ENCODE data around the gene TCF7L2.

TCF7L2 gene

GRCh38 chr10:113023017-113023416, 73.0 kb downstream of the TCF7L2 start:
- Mint-ChIP-seq H3K4me3 (no peak overlapping the region), H3K36me3 (ENCODE audit: low read depth) (no peaks in the 10 kb centered on the region)
- no peak for TF ChIP-seq CTCF (IDR thresholded peaks at IDR 0.05; ENCODE audit: unreplicated experiment in 3 of 3)

GRCh38 chr10:113024930-113025329, 74.9 kb downstream of the TCF7L2 start:
- Mint-ChIP-seq H3K27me3 (ENCODE audit: low read depth) (no peaks in the 10 kb centered on the region), H3K9me3 (no peaks in the 10 kb centered on the region), H3K36me3 (ENCODE audit: low read depth) (peaks cover 1% of the 10 kb centered on the region), H3K4me1 (peaks cover 65% of the 10 kb centered on the region), H3K4me3 (no peak overlapping the region), H3K27ac (no peak overlapping the region)
- no peak for TF ChIP-seq CTCF (IDR thresholded peaks at IDR 0.05; ENCODE audit: unreplicated experiment in 3 of 3)

More at GRCh38 chr10:113023017-113023416, 73.0 kb downstream of the TCF7L2 start:
- H3K4me1 Mint-ChIP-seq, result peaks cover 64% of the 10 kb centered on the region
- no peaks in the 10 kb centered on the region for H3K27me3 Mint-ChIP-seq (ENCODE audit: low read depth)
- H3K9me3 Mint-ChIP-seq, result no peaks in the 10 kb centered on the region
- H3K27ac Mint-ChIP-seq, result no peak overlapping the region

- Mint-ChIP-seq H3K9me3 (no peaks in the 10 kb centered on the region), H3K4me3 (no peak overlapping the region), H3K36me3 (ENCODE audit: low read depth) (peaks cover 7% of the 10 kb centered on the region), H3K27me3 (ENCODE audit: low read depth) (no peaks in the 10 kb centered on the region), H3K4me1 (peaks cover 65% of the 10 kb centered on the region), H3K27ac (no peak overlapping the region)
- no peak for TF ChIP-seq CTCF (IDR thresholded peaks at IDR 0.05; ENCODE audit: unreplicated experiment in 3 of 3)
Measured at GRCh38 chr10:113025487-113025886, 75.4 kb downstream of the TCF7L2 start.

- Mint-ChIP-seq H3K4me1 (peaks cover 58% of the 10 kb centered on the region), H3K27ac (peak overlapping the region; percentile 65 to 74 (median 67)), H3K9me3 (no peaks in the 10 kb centered on the region), H3K36me3 (ENCODE audit: low read depth) (peaks cover 7% of the 10 kb centered on the region), H3K4me3 (peak overlapping the region in 1 of 3 experiments; percentile 24), H3K27me3 (ENCODE audit: low read depth) (no peaks in the 10 kb centered on the region)
- TF ChIP-seq CTCF (IDR thresholded peaks at IDR 0.05; ENCODE audit: unreplicated experiment in 3 of 3), result no peak
Measured at GRCh38 chr10:113026679-113027078, 76.6 kb downstream of the TCF7L2 start.

- peak overlapping the region; percentile 65 to 74 (median 67) for H3K27ac Mint-ChIP-seq
- peak overlapping the region in 1 of 3 experiments; percentile 52 for H3K4me3 Mint-ChIP-seq
- TF ChIP-seq CTCF (IDR thresholded peaks at IDR 0.05; ENCODE audit: unreplicated experiment in 3 of 3), result no peak
- H3K4me1 Mint-ChIP-seq, result peaks cover 53% of the 10 kb centered on the region
- H3K9me3 Mint-ChIP-seq, result no peaks in the 10 kb centered on the region
- no peaks in the 10 kb centered on the region for H3K27me3 Mint-ChIP-seq (ENCODE audit: low read depth)
- peaks cover 7% of the 10 kb centered on the region for H3K36me3 Mint-ChIP-seq (ENCODE audit: low read depth)
Measured at GRCh38 chr10:113027230-113027573, 77.2 kb downstream of the TCF7L2 start.

GRCh38 chr10:113027574-113028455, 77.8 kb downstream of the TCF7L2 start:
- no peak for TF ChIP-seq CTCF (IDR thresholded peaks at IDR 0.05; ENCODE audit: unreplicated experiment in 3 of 3)
- H3K27ac Mint-ChIP-seq, result peak overlapping the region; percentile 65 to 74 (median 67)
- H3K9me3 Mint-ChIP-seq, result no peaks in the 10 kb centered on the region
- peaks cover 47% of the 10 kb centered on the region for H3K4me1 Mint-ChIP-seq
- H3K36me3 Mint-ChIP-seq (ENCODE audit: low read depth), result peaks cover 9% of the 10 kb centered on the region
- peak overlapping the region; percentile 29 to 55 (median 52) for H3K4me3 Mint-ChIP-seq
- H3K27me3 Mint-ChIP-seq (ENCODE audit: low read depth), result no peaks in the 10 kb centered on the region

Data from nephron (organoid).